GOT3 (cell line): Measurements from ENCODE around the gene TMEM131.

Experiments used
- DNase-seq: peaks from one replicate; lab custom pipeline; 2025; ENCODE audit warnings: mixed read lengths; lab: John Stamatoyannopoulos, UW

Gene TMEM131

GRCh38 chr2:97738179-97739019 lies 257.3 kb downstream of the TMEM131 start:
- DNase-seq, result no peak

GRCh38 chr2:97737421-97738178 lies 258.1 kb downstream of the TMEM131 start:
- no peak for DNase-seq

GRCh38 chr2:97736608-97737330 lies 259.0 kb downstream of the TMEM131 start:
- DNase-seq, result no peak

GRCh38 chr2:97736185-97736584 lies 259.6 kb downstream of the TMEM131 start:
- no peak for DNase-seq

GRCh38 chr2:97735161-97735561 lies 260.6 kb downstream of the TMEM131 start:
- DNase-seq, result no peak

GRCh38 chr2:97734061-97735051 lies 261.4 kb downstream of the TMEM131 start:
- DNase-seq, result no peak

- no peak for DNase-seq
These were observed 262.3 kb downstream of the TMEM131 start for GRCh38 chr2:97733341-97734035.

- no peak for DNase-seq
These were observed 263.1 kb downstream of the TMEM131 start for GRCh38 chr2:97732436-97733340.

- DNase-seq, result no peak
These were observed 264.3 kb downstream of the TMEM131 start for GRCh38 chr2:97731274-97732020.

- DNase-seq, result no peak
These were observed 265.5 kb downstream of the TMEM131 start for GRCh38 chr2:97730245-97730644.

- no peak for DNase-seq
These were observed 267.5 kb downstream of the TMEM131 start for GRCh38 chr2:97728091-97728731.

GRCh38 chr2:97727296-97727695 lies 268.5 kb downstream of the TMEM131 start:
- no peak for DNase-seq

- no peak for DNase-seq
These were observed 269.3 kb downstream of the TMEM131 start for GRCh38 chr2:97726261-97727064.

- DNase-seq, result no peak
These were observed 270.6 kb downstream of the TMEM131 start for GRCh38 chr2:97724946-97725688.

- DNase-seq, result no peak
These were observed 271.2 kb downstream of the TMEM131 start for GRCh38 chr2:97724501-97724900.

GRCh38 chr2:97724073-97724410 lies 271.7 kb downstream of the TMEM131 start:
- DNase-seq, result no peak
